IPS-18a (cell line): Measurements from ENCODE around the gene GRK3.
"Not testable (repeated sequence)": the region's sequence is repeated elsewhere in the genome, so short reads cannot be mapped to it uniquely, and the experiment has no call there.

ENCODE experiments used
- H3K27ac ChIP-seq: one replicate; pipeline ENCODE4 v1.5.1; 2013; ENCODE audit warnings: low read length
- H3K27me3 ChIP-seq: one replicate; pipeline ENCODE4 v1.6.1; 2013; ENCODE audit warnings: mild to moderate bottlenecking, low read length; ENCODE audit not compliant: control insufficient read depth, insufficient read depth
- H3K36me3 ChIP-seq: one replicate; pipeline ENCODE4 v1.6.1; 2013; ENCODE audit warnings: low read depth, low read length; ENCODE audit not compliant: control insufficient read depth
- H3K4me1 ChIP-seq: one replicate; pipeline ENCODE4 v1.6.1; 2013; ENCODE audit warnings: low read depth, low read length; ENCODE audit not compliant: control insufficient read depth
- H3K4me3 ChIP-seq: one replicate; pipeline ENCODE4 v1.5.1; 2013; ENCODE audit warnings: low read length
- H3K9ac ChIP-seq: one replicate; pipeline ENCODE4 v1.6.1; 2013; ENCODE audit warnings: mild to moderate bottlenecking, low read length, moderate library complexity
- H3K9me3 ChIP-seq: one replicate; pipeline ENCODE4 v1.6.1; 2013; ENCODE audit warnings: low read depth, low read length; ENCODE audit not compliant: control insufficient read depth

GRK3 gene

GRCh38 chr22:25611284-25611683, 46.8 kb downstream of the GRK3 start:
- H3K9ac ChIP-seq, H3K27ac ChIP-seq, H3K4me1 ChIP-seq, H3K36me3 ChIP-seq, H3K27me3 ChIP-seq, H3K9me3 ChIP-seq, H3K4me3 ChIP-seq: not testable (repeated sequence)

- not testable (repeated sequence) for H3K9ac ChIP-seq, H3K27me3 ChIP-seq, H3K4me1 ChIP-seq, H3K9me3 ChIP-seq, H3K36me3 ChIP-seq, H3K27ac ChIP-seq, H3K4me3 ChIP-seq
Measured at GRCh38 chr22:25613131-25613530, 48.7 kb downstream of the GRK3 start.

- not testable (repeated sequence) for H3K36me3 ChIP-seq, H3K4me1 ChIP-seq, H3K27me3 ChIP-seq, H3K27ac ChIP-seq, H3K4me3 ChIP-seq, H3K9ac ChIP-seq, H3K9me3 ChIP-seq
Measured at GRCh38 chr22:25613558-25613957, 49.1 kb downstream of the GRK3 start.

DNA sequence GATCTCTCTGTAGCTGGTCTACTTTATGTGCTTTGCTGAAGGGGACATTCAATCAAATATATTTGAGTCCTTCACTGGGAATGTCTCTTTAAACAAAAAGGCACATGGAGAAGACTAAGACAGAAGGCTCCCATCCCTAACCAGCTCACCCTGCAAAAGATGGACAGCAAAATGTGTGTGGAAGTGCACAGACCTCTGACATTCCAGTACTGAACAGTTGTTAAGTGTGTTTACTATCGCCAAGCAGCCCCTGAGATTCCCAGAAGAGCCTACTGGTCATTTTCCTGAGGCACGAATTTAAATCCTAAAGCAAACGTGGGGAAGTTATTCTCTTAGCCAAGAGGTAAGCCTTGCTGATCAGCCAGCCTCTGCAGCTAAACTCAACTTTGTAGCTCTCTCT, 50.3 kb downstream of the GRK3 start:
- H3K9ac ChIP-seq, H3K27me3 ChIP-seq, H3K9me3 ChIP-seq, H3K4me1 ChIP-seq, H3K36me3 ChIP-seq, H3K27ac ChIP-seq, H3K4me3 ChIP-seq: not testable (repeated sequence)

GRCh38 chr22:25621986-25622385, 57.5 kb downstream of the GRK3 start:
- no peak overlapping the region for H3K9ac ChIP-seq
- no peak overlapping the region for H3K4me3 ChIP-seq

DNA sequence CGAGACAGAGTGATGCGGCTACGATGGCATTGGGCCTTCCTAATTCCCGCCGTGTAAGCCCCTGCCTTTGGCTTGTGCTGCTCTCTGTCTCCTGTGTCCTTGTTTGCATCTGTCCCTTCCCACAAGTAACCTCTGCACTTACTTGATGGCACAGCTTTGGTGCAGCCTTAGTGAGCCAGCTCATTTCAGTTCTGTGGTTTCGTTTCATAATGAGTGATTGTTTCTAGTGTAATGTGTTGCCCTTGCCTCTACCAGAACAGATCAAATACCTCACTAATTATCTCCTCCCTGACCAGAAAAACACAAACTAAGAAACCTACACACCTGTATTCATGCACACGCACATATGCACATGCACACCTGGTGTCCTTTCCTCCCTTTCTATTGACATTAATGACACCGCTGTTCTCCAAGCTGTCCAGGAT, 58.8 kb downstream of the GRK3 start:
- Histone ChIP-seq H3K9ac (no peak overlapping the region), H3K4me3 (no peak overlapping the region), H3K9me3 (no peaks in the 10 kb centered on the region), H3K27me3 (no peaks in the 10 kb centered on the region), H3K36me3 (no peaks in the 10 kb centered on the region), H3K4me1 (peaks cover 31% of the 10 kb centered on the region), H3K27ac (no peak overlapping the region)

More at GRCh38 chr22:25621986-25622385, 57.5 kb downstream of the GRK3 start:
- Histone ChIP-seq H3K4me1 (peaks cover 26% of the 10 kb centered on the region), H3K27me3 (no peaks in the 10 kb centered on the region), H3K36me3 (no peaks in the 10 kb centered on the region), H3K9me3 (no peaks in the 10 kb centered on the region), H3K27ac (no peak overlapping the region)

- H3K36me3 ChIP-seq = no peaks in the 10 kb centered on the region
- H3K27ac ChIP-seq = no peak overlapping the region
- H3K9ac ChIP-seq = no peak overlapping the region
- H3K4me1 ChIP-seq = peaks cover 31% of the 10 kb centered on the region
- no peaks in the 10 kb centered on the region for H3K27me3 ChIP-seq
- H3K4me3 ChIP-seq = no peak overlapping the region
- no peaks in the 10 kb centered on the region for H3K9me3 ChIP-seq
Measured at GRCh38 chr22:25623851-25624250, 59.4 kb downstream of the GRK3 start.

- Histone ChIP-seq H3K27me3 (no peaks in the 10 kb centered on the region), H3K36me3 (no peaks in the 10 kb centered on the region), H3K4me1 (peaks cover 31% of the 10 kb centered on the region), H3K9ac (no peak overlapping the region), H3K4me3 (no peak overlapping the region), H3K27ac (no peak overlapping the region), H3K9me3 (no peaks in the 10 kb centered on the region)
Measured at GRCh38 chr22:25624476-25624875, 60.0 kb downstream of the GRK3 start.

DNA sequence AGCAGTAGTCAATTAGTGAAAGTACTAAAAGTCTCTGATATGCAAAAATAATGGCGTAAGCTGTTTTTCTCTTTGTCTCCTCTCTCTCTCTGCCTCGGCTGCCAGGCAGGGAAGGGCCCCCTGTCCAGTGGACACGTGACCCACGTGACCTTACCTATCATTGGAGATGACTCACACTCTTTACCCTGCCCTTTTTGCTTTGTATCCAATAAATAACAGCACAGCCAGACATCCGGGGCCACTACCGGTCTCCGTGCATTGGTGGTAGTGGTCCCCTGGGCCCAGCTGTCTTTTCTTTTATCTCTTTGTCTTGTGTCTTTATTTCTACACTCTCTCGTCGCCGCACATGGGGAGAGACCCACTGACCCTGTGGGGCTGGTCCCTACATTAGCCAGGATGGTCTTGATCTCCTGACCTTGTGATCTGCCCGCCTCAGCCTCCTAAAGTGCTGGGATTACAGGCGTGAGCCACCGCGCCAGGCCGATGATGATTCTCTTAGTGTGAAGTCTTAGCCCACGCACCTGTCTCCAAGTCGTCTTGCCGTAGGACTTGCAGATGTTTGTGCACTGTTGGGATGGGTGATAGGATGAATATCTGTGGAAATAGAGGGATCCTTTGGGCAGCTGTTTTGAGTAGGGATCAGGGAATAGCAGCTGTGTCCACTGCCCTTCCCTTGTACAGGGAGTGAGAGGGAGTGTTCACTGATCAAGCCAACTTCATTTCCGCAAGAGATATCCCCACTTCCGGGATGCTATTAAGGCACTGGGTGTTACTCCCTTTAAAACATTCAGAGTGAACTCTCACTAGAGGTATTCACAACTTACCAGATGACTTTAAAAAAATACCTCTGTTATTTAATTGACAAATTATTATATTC, 61.5 kb downstream of the GRK3 start:
- not testable (repeated sequence) for H3K4me3 ChIP-seq, H3K9ac ChIP-seq, H3K27me3 ChIP-seq, H3K9me3 ChIP-seq, H3K36me3 ChIP-seq, H3K27ac ChIP-seq
- H3K4me1 ChIP-seq = peaks cover 17% of the 10 kb centered on the region

DNA sequence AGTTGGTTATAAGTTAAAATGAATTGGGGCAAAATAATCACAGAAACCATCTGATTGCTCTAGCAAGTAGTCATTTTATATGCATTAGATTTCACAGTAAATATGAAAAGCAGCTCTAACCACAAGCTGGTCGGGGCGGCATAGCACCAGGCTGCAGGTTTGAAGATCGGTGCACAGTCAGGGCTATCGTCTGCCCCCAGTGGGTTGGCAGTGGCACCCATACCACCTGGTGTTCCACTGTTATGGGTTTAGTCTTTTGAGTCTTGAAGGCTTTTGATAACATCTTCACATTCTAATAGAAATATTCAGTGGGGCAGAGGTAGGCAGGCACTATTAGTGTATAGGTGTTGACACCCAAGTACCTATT, 62.1 kb downstream of the GRK3 start:
- H3K27ac ChIP-seq = no peak overlapping the region
- H3K9ac ChIP-seq = no peak overlapping the region
- H3K36me3 ChIP-seq = no peaks in the 10 kb centered on the region
- no peak overlapping the region for H3K4me3 ChIP-seq
- H3K27me3 ChIP-seq = no peaks in the 10 kb centered on the region
- peaks cover 12% of the 10 kb centered on the region for H3K4me1 ChIP-seq
- H3K9me3 ChIP-seq = no peaks in the 10 kb centered on the region

GRCh38 chr22:25627271-25627852, 62.9 kb downstream of the GRK3 start:
- H3K27ac ChIP-seq = no peak overlapping the region

GRCh38 chr22:25628494-25628893, 64.0 kb downstream of the GRK3 start:
- Histone ChIP-seq H3K9ac (no peak overlapping the region), H3K36me3 (no peaks in the 10 kb centered on the region), H3K27me3 (no peaks in the 10 kb centered on the region), H3K27ac (no peak overlapping the region), H3K9me3 (no peaks in the 10 kb centered on the region), H3K4me1 (peaks cover 13% of the 10 kb centered on the region), H3K4me3 (no peak overlapping the region)

More at GRCh38 chr22:25627271-25627852, 62.9 kb downstream of the GRK3 start:
- no peaks in the 10 kb centered on the region for H3K36me3 ChIP-seq
- no peaks in the 10 kb centered on the region for H3K27me3 ChIP-seq
- H3K4me3 ChIP-seq = no peak overlapping the region
- H3K9ac ChIP-seq = no peak overlapping the region
- H3K4me1 ChIP-seq = peaks cover 13% of the 10 kb centered on the region
- H3K9me3 ChIP-seq = no peaks in the 10 kb centered on the region
